Stimulated activated CD8-positive, alpha-beta memory T cell treated with anti-CD3 and anti-CD28 coated beads, Interleukin-2, amount 100 ng/mL, for 1 hour (primary cell): ENCODE measurements around the gene XPNPEP2.

Experiments
- DNase-seq, 2 donors: peaks; one replicate each; pipeline ENCODE4 v3.0.0-alpha.2; 2020; ENCODE audit warnings: low read depth in 2 of 2

Gene XPNPEP2, protein sequence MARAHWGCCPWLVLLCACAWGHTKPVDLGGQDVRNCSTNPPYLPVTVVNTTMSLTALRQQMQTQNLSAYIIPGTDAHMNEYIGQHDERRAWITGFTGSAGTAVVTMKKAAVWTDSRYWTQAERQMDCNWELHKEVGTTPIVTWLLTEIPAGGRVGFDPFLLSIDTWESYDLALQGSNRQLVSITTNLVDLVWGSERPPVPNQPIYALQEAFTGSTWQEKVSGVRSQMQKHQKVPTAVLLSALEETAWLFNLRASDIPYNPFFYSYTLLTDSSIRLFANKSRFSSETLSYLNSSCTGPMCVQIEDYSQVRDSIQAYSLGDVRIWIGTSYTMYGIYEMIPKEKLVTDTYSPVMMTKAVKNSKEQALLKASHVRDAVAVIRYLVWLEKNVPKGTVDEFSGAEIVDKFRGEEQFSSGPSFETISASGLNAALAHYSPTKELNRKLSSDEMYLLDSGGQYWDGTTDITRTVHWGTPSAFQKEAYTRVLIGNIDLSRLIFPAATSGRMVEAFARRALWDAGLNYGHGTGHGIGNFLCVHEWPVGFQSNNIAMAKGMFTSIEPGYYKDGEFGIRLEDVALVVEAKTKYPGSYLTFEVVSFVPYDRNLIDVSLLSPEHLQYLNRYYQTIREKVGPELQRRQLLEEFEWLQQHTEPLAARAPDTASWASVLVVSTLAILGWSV

DNA sequence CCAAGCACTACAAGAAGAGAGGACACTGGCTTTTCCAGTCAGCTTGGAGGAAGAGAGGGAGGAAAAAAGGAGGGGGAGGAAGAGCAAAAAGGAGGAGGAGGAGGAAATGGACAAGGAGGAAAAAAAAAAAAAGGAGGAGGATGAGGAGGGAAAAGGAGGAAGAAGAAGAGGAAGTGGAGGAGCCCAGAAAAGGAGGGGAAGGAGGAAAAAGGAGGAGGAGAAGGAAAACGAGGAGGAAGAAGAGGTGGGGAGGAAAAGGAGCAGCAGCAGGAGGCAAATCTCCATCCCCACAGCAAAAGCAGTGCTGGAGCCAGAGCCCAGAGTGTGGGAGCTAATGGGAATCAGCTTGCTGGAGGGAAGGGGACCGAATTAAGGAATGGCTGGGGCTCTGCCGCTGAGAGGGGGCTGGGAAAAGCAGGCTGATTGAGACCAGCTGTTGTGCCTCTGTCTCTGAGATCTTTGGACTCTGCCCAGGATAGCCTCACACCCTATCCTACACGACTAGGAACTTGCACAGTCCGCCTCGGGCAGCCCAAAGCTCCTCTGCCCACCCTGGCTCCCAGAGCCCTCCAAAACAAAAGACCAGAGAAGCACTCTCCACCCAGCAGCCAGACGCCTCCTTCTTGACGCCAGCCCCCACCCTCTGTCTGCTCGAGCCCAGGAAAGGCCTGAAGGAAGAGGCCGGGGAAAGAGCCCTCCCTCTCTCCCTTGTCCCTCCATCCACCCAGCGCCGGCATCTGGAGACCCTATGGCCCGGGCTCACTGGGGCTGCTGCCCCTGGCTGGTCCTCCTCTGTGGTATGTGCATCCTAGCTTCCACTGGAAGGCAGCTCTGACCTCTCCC, at the start of gene XPNPEP2:
Gene XPNPEP2, plus strand, starts transcription at position 514 of the 843 bp plus-strand sequence. Its CDS starts 235 bp downstream, at position 749.
- no peak for DNase-seq

DNA sequence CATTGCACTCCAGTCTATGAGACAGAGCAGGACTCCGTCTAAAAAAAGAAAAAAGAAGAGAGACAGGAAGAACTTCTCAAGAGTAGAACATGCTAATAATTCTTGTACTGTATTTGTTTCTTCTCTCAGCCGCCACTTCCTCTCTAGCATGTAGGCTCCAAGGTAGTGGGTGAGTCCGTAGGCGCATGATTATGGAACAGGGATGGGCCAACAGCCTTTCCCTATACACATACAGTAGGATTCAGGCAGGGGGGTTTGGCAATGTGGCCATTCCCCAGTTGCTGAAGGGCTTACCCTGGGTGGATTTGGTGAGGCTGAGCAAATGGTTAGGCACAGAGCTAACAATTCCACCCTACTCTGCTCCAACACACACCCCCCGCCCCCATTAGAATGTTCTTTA, 49.0 kb upstream of the XPNPEP2 start:
- DNase-seq = no peak

GRCh38 chrX:129690435-129690834, 48.3 kb upstream of the XPNPEP2 start:
- DNase-seq = no peak

DNA sequence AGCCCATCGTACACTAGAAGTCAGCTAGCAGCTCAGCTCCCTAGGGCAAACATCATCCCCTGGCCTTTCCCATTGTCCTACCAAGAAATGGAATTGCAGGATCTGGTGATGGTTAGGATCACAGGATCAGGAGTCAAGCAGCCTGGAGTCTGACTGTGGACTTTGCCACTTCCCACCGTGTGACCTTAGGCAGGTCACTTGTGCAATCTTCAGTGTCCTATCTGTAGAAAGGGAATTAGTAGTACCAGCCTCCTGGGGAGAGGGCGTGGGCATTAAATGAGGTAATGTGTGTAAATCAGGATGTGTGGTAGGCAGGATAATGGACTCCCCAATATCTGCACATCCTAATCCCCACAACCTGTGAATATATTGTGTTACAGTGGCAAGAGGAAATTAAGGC, 45.4 kb upstream of the XPNPEP2 start:
- no peak for DNase-seq

DNA sequence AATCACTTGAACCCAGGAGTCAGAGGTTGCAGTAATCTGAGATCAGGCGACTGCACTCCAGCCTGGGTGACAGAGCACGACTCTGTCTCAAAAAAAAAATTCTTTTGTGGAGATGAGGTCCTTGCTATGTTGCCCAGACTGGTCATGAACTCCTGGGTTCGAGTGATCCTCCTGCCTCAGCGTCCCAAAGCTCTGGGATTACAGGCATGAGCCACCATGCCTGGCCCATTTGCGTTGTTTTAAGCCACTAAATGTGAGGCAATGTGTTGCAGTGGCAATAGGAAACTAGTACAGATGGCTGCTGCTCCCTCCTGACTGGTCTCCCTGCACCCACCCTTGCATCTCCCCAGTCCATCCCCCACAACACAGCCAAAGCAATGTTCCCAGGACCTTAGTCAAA, 44.0 kb upstream of the XPNPEP2 start:
- no peak for DNase-seq

DNA sequence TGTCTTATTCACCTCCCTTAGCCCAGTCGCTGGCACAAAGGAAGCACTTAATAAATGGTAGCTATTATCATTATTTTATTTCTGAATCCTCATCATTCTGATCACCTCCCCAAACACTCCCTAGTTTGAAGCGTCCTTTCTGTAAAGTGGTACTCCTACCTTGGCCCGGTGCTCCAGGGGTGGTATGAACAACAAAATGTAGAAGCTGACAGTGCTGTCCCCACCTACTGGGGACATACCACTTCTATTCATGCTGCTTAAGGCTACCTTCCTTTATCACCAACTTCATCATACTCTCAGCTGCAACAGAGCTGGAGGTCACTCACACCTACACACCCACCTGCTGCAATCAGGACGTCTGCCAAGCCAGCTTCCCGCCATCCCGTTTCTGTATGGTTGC, 43.2 kb upstream of the XPNPEP2 start:
- DNase-seq = no peak

DNA sequence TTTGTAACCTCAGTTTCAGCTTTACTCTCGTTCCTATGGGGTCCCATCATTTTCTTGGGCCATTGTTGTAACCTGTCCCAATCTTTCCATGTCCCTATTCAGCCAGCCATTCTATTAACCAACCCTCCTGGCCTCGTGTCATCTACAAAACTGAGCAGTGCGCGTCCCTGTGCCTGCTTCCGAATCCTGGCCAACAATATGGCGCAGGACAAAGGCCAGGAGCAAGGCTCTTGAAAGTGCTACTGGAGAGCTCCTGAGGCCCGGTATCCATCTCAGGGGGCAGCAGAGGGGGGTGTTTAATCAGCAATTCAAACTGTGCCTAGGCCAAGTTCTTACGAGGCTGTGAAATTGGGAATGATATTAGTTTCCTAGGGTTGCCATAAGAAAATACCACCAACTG, 42.8 kb upstream of the XPNPEP2 start:
- DNase-seq = no peak

GRCh38 chrX:129696463-129697155, 42.2 kb upstream of the XPNPEP2 start:
- no peak for DNase-seq

DNA sequence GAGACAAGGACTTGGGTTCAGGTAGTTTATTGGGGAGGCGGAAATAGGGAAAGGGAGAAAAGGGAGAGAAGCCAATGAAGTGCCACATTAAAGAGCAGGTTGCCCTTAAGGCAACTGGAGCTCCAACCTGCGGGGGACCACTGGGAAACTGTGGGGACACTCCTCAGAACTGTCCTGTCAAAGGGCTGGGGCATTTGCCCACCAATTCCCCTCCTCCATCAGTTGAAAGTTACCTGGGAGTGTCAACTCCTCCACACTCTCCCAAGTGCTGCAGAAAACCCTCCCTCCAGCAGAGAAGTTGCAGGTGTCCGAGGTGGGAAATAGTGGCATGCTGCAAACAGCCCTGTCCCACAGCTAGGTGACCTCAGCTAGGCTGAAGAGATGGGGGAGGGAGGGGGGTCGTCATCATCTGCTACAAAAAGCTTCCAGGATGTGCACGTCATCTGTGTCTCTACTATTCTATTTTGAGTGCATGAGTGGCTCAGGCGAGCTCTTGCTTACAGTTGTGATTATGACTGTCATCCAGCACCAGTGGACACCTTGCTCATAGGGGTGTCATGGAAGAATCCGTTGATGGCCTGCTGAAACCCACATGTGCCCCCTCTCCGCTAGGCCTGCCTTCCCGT, 41.5 kb upstream of the XPNPEP2 start:
- no peak for DNase-seq

DNA sequence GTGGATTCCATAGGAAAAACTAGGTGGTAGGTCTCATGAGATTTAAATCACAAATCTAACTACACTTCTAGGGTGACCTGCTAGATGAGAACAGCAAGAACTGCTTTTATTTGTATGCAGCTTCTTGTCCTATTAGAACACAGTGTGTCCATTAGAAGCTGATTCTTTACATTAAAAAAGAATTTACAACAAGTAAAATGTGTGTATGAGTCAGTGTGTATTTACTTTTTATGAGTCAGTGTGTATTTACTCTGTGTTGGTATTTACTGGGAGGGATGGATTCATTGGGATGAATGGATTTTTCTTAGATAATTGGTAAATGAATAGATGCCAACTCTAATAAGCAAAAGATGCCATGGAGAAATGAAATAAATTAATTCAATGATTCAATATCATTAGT, 40.6 kb upstream of the XPNPEP2 start:
- DNase-seq = no peak

DNA sequence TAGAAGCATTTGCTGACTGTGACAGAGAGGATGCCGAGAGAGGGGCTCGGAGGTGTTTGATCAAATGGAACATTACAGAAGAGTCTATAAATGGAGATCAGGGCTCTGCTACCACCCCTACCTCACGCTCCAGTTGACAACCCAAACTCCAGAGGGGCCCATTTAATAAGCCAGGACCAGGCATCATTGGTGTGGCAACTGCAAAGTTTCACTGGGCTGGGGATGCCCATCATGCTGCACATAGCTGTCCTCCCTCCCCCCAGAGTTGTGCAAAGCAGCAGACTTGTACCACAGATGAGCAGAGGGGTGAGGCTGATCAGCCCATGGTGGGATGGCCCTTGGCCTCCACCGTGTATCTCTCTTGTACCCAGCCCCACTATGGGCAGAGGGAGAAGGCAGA, 38.2 kb upstream of the XPNPEP2 start:
- no peak for DNase-seq

DNA sequence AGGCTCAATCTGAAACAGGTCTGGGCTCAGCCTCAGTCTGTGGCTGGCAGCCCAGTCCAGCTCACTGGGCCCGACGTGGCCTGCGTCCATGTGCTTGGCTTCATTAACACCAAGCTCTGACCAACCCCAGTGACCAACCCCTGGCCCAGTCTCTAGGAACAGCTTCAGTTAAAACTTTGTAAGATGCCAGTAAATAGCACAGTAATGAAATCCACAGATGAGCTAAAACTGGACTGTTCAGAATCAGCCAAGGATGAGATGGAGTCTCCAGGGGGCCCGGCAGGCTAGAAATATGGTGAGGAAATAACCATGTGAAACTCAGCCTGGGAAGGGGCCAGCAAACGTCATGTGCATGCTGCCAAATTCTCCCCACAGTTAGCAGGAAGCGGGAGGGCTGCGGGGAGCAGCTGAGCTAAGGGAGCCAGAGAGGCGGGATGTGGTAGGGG, 37.1 kb upstream of the XPNPEP2 start:
- no peak for DNase-seq

- DNase-seq = no peak
These were observed 34.3 kb upstream of the XPNPEP2 start for GRCh38 chrX:129704491-129704890.

GRCh38 chrX:129705377-129705925, 33.3 kb upstream of the XPNPEP2 start:
- DNase-seq = no peak

DNA sequence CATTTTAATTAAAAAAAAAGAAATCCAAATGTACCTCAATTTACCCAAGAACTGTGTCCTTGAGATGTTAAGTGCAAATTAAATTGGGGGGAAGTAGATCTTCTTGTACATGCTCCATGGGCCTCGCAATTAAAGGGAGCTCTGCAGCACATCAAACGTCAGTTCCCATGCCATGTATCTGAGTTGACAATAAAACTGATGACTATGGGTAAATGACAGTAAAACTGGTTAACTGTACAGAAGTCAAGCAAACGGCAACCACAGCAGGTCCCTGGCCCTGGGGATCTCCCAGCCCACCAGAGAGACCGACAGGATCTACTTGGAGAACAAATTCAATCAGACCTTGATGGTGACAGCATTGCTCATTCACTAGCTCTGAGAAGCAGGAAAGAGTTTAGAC, 32.8 kb upstream of the XPNPEP2 start:
- DNase-seq = no peak

- no peak for DNase-seq
These were observed 32.2 kb upstream of the XPNPEP2 start for GRCh38 chrX:129706400-129707072.

- no peak for DNase-seq
These were observed 24.2 kb upstream of the XPNPEP2 start for GRCh38 chrX:129714581-129714980.

GRCh38 chrX:129716507-129716906, 22.3 kb upstream of the XPNPEP2 start:
- no peak for DNase-seq

DNA sequence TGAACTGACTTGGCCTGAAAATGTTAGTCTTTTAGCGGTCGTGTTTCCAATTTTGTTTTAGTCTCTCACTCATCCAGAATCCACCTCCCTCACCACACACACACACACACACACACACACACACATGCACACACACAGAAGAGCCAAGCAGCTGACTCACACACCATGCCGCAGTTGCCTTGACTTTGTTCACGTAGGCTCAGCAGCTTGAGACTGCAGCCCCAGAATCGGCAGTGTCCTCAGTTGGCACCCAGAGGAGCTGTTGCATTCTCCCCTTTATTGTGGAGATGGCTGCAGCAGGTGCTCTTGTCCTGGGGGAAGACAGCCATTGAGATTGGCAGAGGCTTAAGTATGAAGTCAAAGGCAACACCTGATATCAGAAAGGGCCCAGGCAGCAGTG, 20.9 kb upstream of the XPNPEP2 start:
- DNase-seq = no peak

DNA sequence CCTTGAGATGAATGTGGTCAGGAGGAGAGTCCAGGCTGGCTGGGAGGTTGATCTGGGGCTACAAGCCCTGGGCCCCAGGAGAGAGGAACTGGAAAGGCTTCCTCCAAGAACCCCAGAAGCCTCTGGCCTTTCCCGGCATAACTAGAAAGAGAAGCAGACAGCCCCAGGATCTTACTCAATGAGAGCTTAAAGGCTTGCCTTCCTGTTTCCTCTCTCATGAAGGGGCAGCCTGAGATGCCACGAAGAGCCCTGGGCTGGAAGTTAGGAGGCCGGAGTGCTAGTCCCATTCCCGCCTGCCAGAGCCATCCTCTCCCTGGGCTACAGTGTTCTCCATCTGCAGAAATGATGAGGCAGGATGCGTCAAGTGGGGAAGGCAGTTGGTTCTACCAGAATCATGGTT, 20.1 kb upstream of the XPNPEP2 start:
- no peak for DNase-seq
